ENCODE measurements around the gene HERC4.
"Not testable (repeated sequence)": the region's sequence is repeated elsewhere in the genome, so short reads cannot be mapped to it uniquely, and the experiment has no call there.

HERC4 gene

GRCh38 chr10:68090586-68090985 lies 15.5 kb upstream of the HERC4 start:
- no peak for DNase-seq (ENCODE audit: low spot score)

GRCh38 chr10:68088740-68089139 lies 13.7 kb upstream of the HERC4 start:
- DNase-seq (ENCODE audit: low spot score), result no peak

- no peak for DNase-seq (ENCODE audit: low spot score)
Measured at GRCh38 chr10:68087685-68088401, 12.8 kb upstream of the HERC4 start.

GRCh38 chr10:68086910-68087684 lies 12.0 kb upstream of the HERC4 start:
- DNase-seq (ENCODE audit: low spot score), result no peak

GRCh38 chr10:68086011-68086410 lies 10.9 kb upstream of the HERC4 start:
- no peak for DNase-seq (ENCODE audit: low spot score)

- DNase-seq (ENCODE audit: low spot score), result no peak
Measured at GRCh38 chr10:68084469-68084868, 9.4 kb upstream of the HERC4 start.

GRCh38 chr10:68083953-68084352 lies 8.9 kb upstream of the HERC4 start:
- no peak for DNase-seq (ENCODE audit: low spot score)

GRCh38 chr10:68082872-68083271 lies 7.8 kb upstream of the HERC4 start:
- no peak for DNase-seq (ENCODE audit: low spot score)

- DNase-seq (ENCODE audit: low spot score), result no peak
Measured at GRCh38 chr10:68081916-68082315, 6.8 kb upstream of the HERC4 start.

GRCh38 chr10:68080853-68081431 lies 5.9 kb upstream of the HERC4 start:
- DNase-seq (ENCODE audit: low spot score), result no peak

- no peak for DNase-seq (ENCODE audit: low spot score)
Measured at GRCh38 chr10:68079434-68079833, 4.4 kb upstream of the HERC4 start.

GRCh38 chr10:68077026-68077425 lies 1.9 kb upstream of the HERC4 start:
- no peak for DNase-seq (ENCODE audit: low spot score)

- DNase-seq (ENCODE audit: low spot score), result not testable (repeated sequence)
Measured at GRCh38 chr10:68076081-68076480, 998 bp upstream of the HERC4 start.

- DNase-seq (ENCODE audit: low spot score), result no peak
Measured at GRCh38 chr10:68075550-68076004, 494 bp upstream of the HERC4 start.

- no peak for DNase-seq (ENCODE audit: low spot score)
Measured at GRCh38 chr10:68074031-68074774, 880 bp downstream of the HERC4 start.

- DNase-seq (ENCODE audit: low spot score), result no peak
Measured at GRCh38 chr10:68073631-68074030, 1.5 kb downstream of the HERC4 start.

GRCh38 chr10:68067508-68067907 lies 7.6 kb downstream of the HERC4 start:
- no peak for DNase-seq (ENCODE audit: low spot score)

- DNase-seq (ENCODE audit: low spot score), result no peak
Measured at GRCh38 chr10:68067029-68067428, 8.1 kb downstream of the HERC4 start.

- no peak for DNase-seq (ENCODE audit: low spot score)
Measured at GRCh38 chr10:68053553-68053952, 21.5 kb downstream of the HERC4 start.

GRCh38 chr10:68052463-68052862 lies 22.6 kb downstream of the HERC4 start:
- no peak for DNase-seq (ENCODE audit: low spot score)

- no peak for DNase-seq (ENCODE audit: low spot score)
Measured at GRCh38 chr10:68049289-68050078, 25.6 kb downstream of the HERC4 start.

Data from HuH-7.5 (cell line).